Keratinocyte (primary cell): ENCODE results near the gene NRXN2. TPM values are rescaled to one million over a fixed set of nuclear protein-coding genes. Genes with fewer than 3 reads are reported as not detected.

Experiments
- DNase-seq: peaks from one replicate; pipeline ENCODE4 v3.0.0-alpha.2; 2011; ENCODE audit warnings: low read depth, missing footprints, low spot score
- FAIRE-seq: peaks from 2 replicates; lab custom pipeline; 2011; peaks lifted over from hg19 to GRCh38; lab: Jason Lieb, UNC
- H2AFZ ChIP-seq: 2 replicates; pipeline ENCODE4 v1.6.0; 2012; ENCODE audit warnings: low read length, control low read depth, inconsistent platforms; ENCODE audit not compliant: control insufficient read depth
- H3K27ac ChIP-seq: 2 replicates; pipeline ENCODE4 v1.5.1; 2011; ENCODE audit warnings: low read length; ENCODE audit not compliant: control insufficient read depth, insufficient read depth
- H3K27me3 ChIP-seq: 3 replicates; pipeline ENCODE4 v1.6.0; 2011; ENCODE audit warnings: low read length; ENCODE audit not compliant: control insufficient read depth, insufficient read depth; ENCODE audit errors: extremely low read depth
- H3K36me3 ChIP-seq, 2 experiments: 2 replicates in 1 of 2; 3 replicates in 1 of 2; pipeline ENCODE4 v1.5.1; 2011; ENCODE audit warnings: low read length in 2 of 2, mild to moderate bottlenecking in 1 of 2; ENCODE audit not compliant: control insufficient read depth in 2 of 2, insufficient read depth in 2 of 2; ENCODE audit errors: extremely low read depth in 1 of 2
- H3K4me1 ChIP-seq: 3 replicates; pipeline ENCODE4 v1.5.1; 2011; ENCODE audit warnings: low read length; ENCODE audit not compliant: control insufficient read depth, insufficient read depth; ENCODE audit errors: extremely low read depth
- H3K4me2 ChIP-seq: 3 replicates; pipeline ENCODE4 v1.6.0; 2011; ENCODE audit warnings: low read depth, low read length; ENCODE audit not compliant: control insufficient read depth, insufficient read depth; ENCODE audit errors: extremely low read depth
- H3K4me3 ChIP-seq, 3 experiments: fragments of 200-600 bp in 1 of 3; sonication (generic) in 1 of 3; 2 replicates in 2 of 3; 3 replicates in 1 of 3; pipeline ENCODE4 v1.5.1; 2011 to 2016; ENCODE audit warnings: low read length in 3 of 3, mild to moderate bottlenecking in 3 of 3, control low read depth in 2 of 3, inconsistent platforms in 1 of 3, low read depth in 1 of 3, mixed read lengths in 1 of 3, mixed run types in 1 of 3, moderate library complexity in 1 of 3; ENCODE audit not compliant: control insufficient read depth in 2 of 3, insufficient read depth in 2 of 3; ENCODE audit errors: extremely low read depth in 1 of 3
- H3K79me2 ChIP-seq: 2 replicates; pipeline ENCODE4 v1.6.0; 2012; ENCODE audit warnings: low read length; ENCODE audit not compliant: control insufficient read depth, insufficient read depth
- H3K9ac ChIP-seq: 3 replicates; pipeline ENCODE4 v1.6.0; 2011; ENCODE audit warnings: low read length; ENCODE audit not compliant: control insufficient read depth, insufficient read depth; ENCODE audit errors: extremely low read depth
- H3K9me1 ChIP-seq: 3 replicates; pipeline ENCODE4 v1.6.0; 2011; ENCODE audit warnings: low read length; ENCODE audit not compliant: control insufficient read depth, insufficient read depth; ENCODE audit errors: extremely low read depth
- H3K9me3 ChIP-seq: 2 replicates; pipeline ENCODE4 v1.5.1; 2012; ENCODE audit warnings: low read depth, low read length; ENCODE audit not compliant: control insufficient read depth
- H4K20me1 ChIP-seq: 3 replicates; pipeline ENCODE4 v1.6.0; 2011; ENCODE audit warnings: low read length; ENCODE audit not compliant: control insufficient read depth, insufficient read depth; ENCODE audit errors: extremely low read depth
- EZH2 ChIP-seq: IDR thresholded peaks from one replicate; pipeline ENCODE4 v1.6.1; 2012; ENCODE audit warnings: inconsistent platforms, mild to moderate bottlenecking, low read length, moderate library complexity
- dilution Hi-C: fragments of 300-500 bp; cut with MboI; formaldehyde crosslinking; loops from one replicate; pipeline ENCODE4 v1.7.0; 2020; ENCODE audit warnings: low sequenced_read_pairs; ENCODE audit not compliant: extremely low pct_ligation_motif_present
- polyA plus RNA-seq, 5 experiments: library from polyadenylated mRNA; depleted of rRNA in 3 of 5; stranded (reverse) in 3 of 5; stranded (forward) in 1 of 5; unstranded in 1 of 5; fragments of >200 nt; gene quantifications; 1 replicate in 1 of 5; 2 replicates in 3 of 5; 3 replicates in 1 of 5; pipeline versions ENCODE4 v1.2.1 to v1.2.3, GENCODE V29; 2011 to 2012; ENCODE audit warnings: missing spikeins in 2 of 5, low read depth in 1 of 5, low replicate concordance in 1 of 5
- TF ChIP-seq, protein P1 (sequence below), 3 experiments: IDR thresholded peaks in 1 of 3; conservative IDR thresholded peaks in 1 of 3; optimal IDR thresholded peaks in 1 of 3; 2 replicates in 2 of 3; 3 replicates in 1 of 3; pipeline versions ENCODE3 to v1.5.1; 2011; ENCODE audit warnings: low read length in 3 of 3, mild to moderate bottlenecking in 3 of 3, moderate library complexity in 2 of 3, control low read depth in 1 of 3, inconsistent platforms in 1 of 3; ENCODE audit not compliant: insufficient read depth in 2 of 3; ENCODE audit errors: extremely low read depth in 1 of 3

NRXN2 gene
- polyA plus RNA-seq, 1 donor (not counting 4 experiments of a cell fraction or from before 2014, with no cell fraction given) = not detected

DNA sequence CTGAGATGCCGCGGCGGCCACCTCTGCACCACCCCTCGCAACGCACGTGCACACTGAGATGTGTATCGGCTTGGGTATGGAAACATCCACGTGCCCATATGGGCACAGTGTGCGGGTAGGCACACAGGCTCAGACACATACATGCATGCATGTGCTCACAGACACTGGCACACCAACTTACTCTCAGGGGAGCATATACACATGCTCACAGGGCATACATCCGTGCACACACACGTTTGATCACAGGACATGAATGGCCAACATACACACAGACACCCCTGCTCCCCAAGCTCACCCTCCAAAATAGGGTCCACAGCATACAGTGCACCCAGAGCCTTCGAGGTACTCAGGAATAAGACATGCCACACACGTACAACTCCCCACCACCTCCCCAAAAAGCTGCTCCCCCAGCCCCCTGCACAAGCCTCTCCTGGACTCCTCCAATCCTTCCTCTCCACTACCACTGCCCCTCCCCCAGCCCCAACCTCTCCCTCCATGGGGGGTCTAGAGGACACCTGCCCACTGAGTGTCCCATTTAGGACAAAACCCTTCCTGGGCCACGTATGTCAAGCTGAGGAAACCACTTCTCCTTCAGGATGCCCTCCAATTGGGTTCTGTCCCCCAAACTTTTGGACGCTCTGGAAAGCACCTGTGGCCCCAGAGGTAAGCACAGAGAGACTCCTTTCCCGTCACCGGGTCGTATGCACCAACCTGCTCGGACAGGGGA lies 78.9 kb downstream of the NRXN2 start:
- H3K9me3 ChIP-seq = no peaks in the 10 kb centered on the region
- H3K9me1 ChIP-seq = no peaks in the 10 kb centered on the region
- H3K27ac ChIP-seq = no peak overlapping the region
- H3K4me3 ChIP-seq = no peak overlapping the region
- no peaks in the 10 kb centered on the region for H3K4me1 ChIP-seq
- no peaks in the 10 kb centered on the region for H3K79me2 ChIP-seq
- H2AFZ ChIP-seq = no peak overlapping the region
- no peak overlapping the region for H3K4me2 ChIP-seq
- peaks cover 79% of the 10 kb centered on the region for H3K27me3 ChIP-seq
- dilution Hi-C loops = no loop called here
- no peak for DNase-seq
- TF ChIP-seq EZH2 = peak; percentile 96
- TF ChIP-seq, protein P1, sequence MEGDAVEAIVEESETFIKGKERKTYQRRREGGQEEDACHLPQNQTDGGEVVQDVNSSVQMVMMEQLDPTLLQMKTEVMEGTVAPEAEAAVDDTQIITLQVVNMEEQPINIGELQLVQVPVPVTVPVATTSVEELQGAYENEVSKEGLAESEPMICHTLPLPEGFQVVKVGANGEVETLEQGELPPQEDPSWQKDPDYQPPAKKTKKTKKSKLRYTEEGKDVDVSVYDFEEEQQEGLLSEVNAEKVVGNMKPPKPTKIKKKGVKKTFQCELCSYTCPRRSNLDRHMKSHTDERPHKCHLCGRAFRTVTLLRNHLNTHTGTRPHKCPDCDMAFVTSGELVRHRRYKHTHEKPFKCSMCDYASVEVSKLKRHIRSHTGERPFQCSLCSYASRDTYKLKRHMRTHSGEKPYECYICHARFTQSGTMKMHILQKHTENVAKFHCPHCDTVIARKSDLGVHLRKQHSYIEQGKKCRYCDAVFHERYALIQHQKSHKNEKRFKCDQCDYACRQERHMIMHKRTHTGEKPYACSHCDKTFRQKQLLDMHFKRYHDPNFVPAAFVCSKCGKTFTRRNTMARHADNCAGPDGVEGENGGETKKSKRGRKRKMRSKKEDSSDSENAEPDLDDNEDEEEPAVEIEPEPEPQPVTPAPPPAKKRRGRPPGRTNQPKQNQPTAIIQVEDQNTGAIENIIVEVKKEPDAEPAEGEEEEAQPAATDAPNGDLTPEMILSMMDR (optimal IDR thresholded peaks at IDR 0.05 in 1 of 3, IDR thresholded peaks at IDR 0.05 in 1 of 3, conservative IDR thresholded peaks at IDR 0.05 in 1 of 3; ENCODE audit: extremely low read depth in 1 of 3, insufficient read depth in 2 of 3, low read length in 3 of 3) = no peak
- H3K36me3 ChIP-seq = no peaks in the 10 kb centered on the region
- no peak for FAIRE-seq
- H3K9ac ChIP-seq = no peak overlapping the region
- H4K20me1 ChIP-seq = no peaks in the 10 kb centered on the region

DNA sequence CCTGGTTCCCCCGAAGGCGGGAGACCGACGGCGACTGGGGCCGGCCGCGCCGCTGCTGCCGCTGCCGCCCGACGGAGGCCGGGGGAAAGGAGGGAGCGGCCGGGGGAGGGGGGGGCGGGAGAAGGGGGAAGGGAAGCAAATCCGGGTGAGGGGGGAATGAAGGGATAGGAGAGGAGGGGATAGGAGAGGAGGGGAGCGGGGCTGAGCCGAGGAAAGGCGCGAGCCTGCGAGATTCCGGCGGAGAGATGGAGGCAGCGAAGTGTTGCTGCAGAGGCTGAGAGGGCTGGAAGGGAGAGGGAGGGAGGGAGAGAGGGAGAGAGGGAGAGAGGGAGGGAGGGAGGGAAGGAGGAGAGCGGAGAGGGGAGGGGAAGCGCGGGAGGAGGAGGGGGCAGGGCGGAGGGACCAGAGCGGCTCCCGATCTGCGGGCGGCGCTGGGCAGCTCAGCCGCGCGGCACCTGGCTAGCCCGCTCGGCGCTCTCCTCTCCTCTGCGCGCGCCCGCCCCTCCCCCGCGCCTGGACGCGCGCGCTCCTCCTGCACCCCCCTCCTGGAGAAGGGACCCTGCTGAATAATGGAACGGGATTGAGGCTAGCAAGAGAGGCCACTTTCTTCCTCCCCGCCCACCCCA lies 79.6 kb downstream of the NRXN2 start:
- Histone ChIP-seq H2AFZ (no peak overlapping the region), H3K27ac (no peak overlapping the region), H3K4me3 (no peak overlapping the region), H3K79me2 (no peaks in the 10 kb centered on the region), H3K9ac (no peak overlapping the region), H3K4me2 (no peak overlapping the region), H3K4me1 (no peaks in the 10 kb centered on the region), H3K9me3 (no peaks in the 10 kb centered on the region), H3K27me3 (peaks cover 86% of the 10 kb centered on the region), H3K36me3 (no peaks in the 10 kb centered on the region), H3K9me1 (no peaks in the 10 kb centered on the region), H4K20me1 (no peaks in the 10 kb centered on the region)
- DNase-seq (no peak), FAIRE-seq (no peak)
- dilution Hi-C loops = no loop called here
- no peak for TF ChIP-seq EZH2
- TF ChIP-seq, protein P1 (optimal IDR thresholded peaks at IDR 0.05 in 1 of 3, IDR thresholded peaks at IDR 0.05 in 1 of 3, conservative IDR thresholded peaks at IDR 0.05 in 1 of 3; ENCODE audit: extremely low read depth in 1 of 3, insufficient read depth in 2 of 3, low read length in 3 of 3) = no peak
